Body of pancreas (tissue), 4 donors: ENCODE measurements around the gene CD82. TPM values are rescaled to one million over a fixed set of nuclear protein-coding genes. Genes with fewer than 3 reads are reported as not detected.
A peak's percentile ranks its signal among the peaks of the same experiment; 100 is the strongest.

Source experiments
- ATAC-seq: fragments of 150-250 bp; one replicate; pipeline ENCODE4 v1.9.1; 2016
- DNase-seq, 4 donors: peaks; one replicate each; pipeline ENCODE4 v3.0.0-alpha.2; 2019
- H3K27ac ChIP-seq, 4 donors: fragments of 200-600 bp; sonication (generic); 1 replicate in 3 of 4; 2 replicates in 1 of 4; pipeline versions ENCODE4 v1.5.1 to v1.6.1; 2016 to 2019; ENCODE audit warnings: mild to moderate bottlenecking in 1 of 4, mixed read lengths in 1 of 4, moderate library complexity in 1 of 4
- H3K27me3 ChIP-seq, 2 donors: fragments of 200-600 bp; sonication (generic); one replicate each; pipeline ENCODE4 v1.6.0; 2016; ENCODE audit warnings: mild to moderate bottlenecking in 1 of 2
- H3K36me3 ChIP-seq, 2 donors: fragments of 200-600 bp; sonication (generic); replicated peaks in 1 of 2; 2 replicates each; pipeline ENCODE4 v1.5.1; 2016; ENCODE audit warnings: low read depth in 2 of 2; ENCODE audit not compliant: insufficient read depth in 1 of 2
- H3K4me1 ChIP-seq: fragments of 200-600 bp; sonication (generic); one replicate; pipeline ENCODE4 v1.6.0; 2016
- H3K4me3 ChIP-seq, 2 donors: fragments of 200-600 bp; sonication (generic); 1 replicate in 1 of 2; 2 replicates in 1 of 2; pipeline ENCODE4 v1.5.1; 2016 to 2019
- H3K9me3 ChIP-seq, 3 donors: fragments of 200-600 bp; sonication (generic); 1 replicate in 2 of 3; 2 replicates in 1 of 3; pipeline ENCODE4 v1.5.1; 2016
- CTCF ChIP-seq, 7 experiments: fragments of 450-650 bp in 4 of 7; fragments of 200-600 bp in 3 of 7; sonication (generic) in 3 of 7; IDR thresholded peaks; one replicate each; pipeline ENCODE4 v1.5.1; 2016 to 2019; ENCODE audit warnings: antibody characterized with exemption in 7 of 7
- POLR2A ChIP-seq, 3 donors: fragments of 450-650 bp; IDR thresholded peaks; one replicate each; pipeline ENCODE4 v1.6.1; 2016; ENCODE audit warnings: antibody characterized with exemption in 3 of 3, mild to moderate bottlenecking in 2 of 3
- WGBS, 2 donors: methylation state at CpG; one replicate each; pipeline ENCODE4 v1.1.5; 2017; 5-methylcytosine and 5-hydroxymethylcytosine counted together
- intact Hi-C: fragments of 100-400 bp; cut with DNase I; formaldehyde crosslinking; loops from one replicate; pipeline ENCODE4 v1.15.1; 2023
- total RNA-seq, 2 donors: library from RNA; depleted of rRNA; stranded (reverse); fragments of >200 nt; gene quantifications; one replicate each; pipeline ENCODE4 v1.1.0, GENCODE V29; 2016

The CD82 gene
- total RNA-seq, 2 donors from 2014 or later = 11.4 to 13.5 TPM

GRCh38 chr11:44622190-44622650 lies 56.8 kb downstream of the CD82 start:
- DNase-seq (peak in 2 of 4 donors; percentile 7), ATAC-seq (no peak)
- intact Hi-C loops = loop anchor here (5.0 kb wide), 1 partner anchor 290 kb away; no protein-coding TSS in a partner anchor
- Histone ChIP-seq H3K27ac (no peak overlapping the region), H3K4me1 (peaks cover 6% of the 10 kb centered on the region), H3K4me3 (no peak overlapping the region), H3K27me3 (no peaks in the 10 kb centered on the region), H3K9me3 (no peaks in the 10 kb centered on the region), H3K36me3 (peaks cover 0 to 3% of the 10 kb centered on the region in 2 donors)
- TF ChIP-seq CTCF (IDR thresholded peaks at IDR 0.05) = no peak
- TF ChIP-seq POLR2A (IDR thresholded peaks at IDR 0.05) = no peak
- 80 to 82% methylated on average over 4 of the region's 4 CpGs for WGBS, 2 donors

GRCh38 chr11:44622721-44623258 lies 57.3 kb downstream of the CD82 start:
- H3K27me3 ChIP-seq = no peaks in the 10 kb centered on the region
- WGBS, 2 donors = 84 to 98% methylated on average over 7 to 11 of the region's 11 CpGs
- H3K9me3 ChIP-seq = no peaks in the 10 kb centered on the region
- no peak overlapping the region for H3K27ac ChIP-seq
- H3K4me1 ChIP-seq = peaks cover 11% of the 10 kb centered on the region
- H3K4me3 ChIP-seq = no peak overlapping the region
- H3K36me3 ChIP-seq = peaks cover 0 to 3% of the 10 kb centered on the region in 2 donors
- TF ChIP-seq CTCF (IDR thresholded peaks at IDR 0.05) (no peak), POLR2A (IDR thresholded peaks at IDR 0.05) (no peak)
- intact Hi-C loops = loop anchor here (5.0 kb wide), 1 partner anchor 290 kb away; no protein-coding TSS in a partner anchor
- DNase-seq (peak in 2 of 4 donors; percentile 3 to 6), ATAC-seq (no peak)

GRCh38 chr11:44623341-44623730 lies 57.9 kb downstream of the CD82 start:
- 65 to 81% methylated on average over 10 of the region's 10 CpGs for WGBS, 2 donors
- H3K27ac ChIP-seq = no peak overlapping the region
- intact Hi-C loops = loop anchor here (5.0 kb wide), 1 partner anchor 289 kb away; no protein-coding TSS in a partner anchor
- TF ChIP-seq CTCF (IDR thresholded peaks at IDR 0.05) (no peak), POLR2A (IDR thresholded peaks at IDR 0.05) (no peak)
- H3K4me1 ChIP-seq = peaks cover 17% of the 10 kb centered on the region
- no peak overlapping the region for H3K4me3 ChIP-seq
- H3K27me3 ChIP-seq = no peaks in the 10 kb centered on the region
- H3K36me3 ChIP-seq = peaks cover 0 to 2% of the 10 kb centered on the region in 2 donors
- no peaks in the 10 kb centered on the region for H3K9me3 ChIP-seq
- ATAC-seq (no peak), DNase-seq (peak in 1 of 4 donors; percentile 5)

GRCh38 chr11:44623731-44624491 lies 58.4 kb downstream of the CD82 start:
- H3K36me3 ChIP-seq = no peaks in the 10 kb centered on the region
- 68 to 100% methylated on average over 1 to 7 of the region's 8 CpGs for WGBS, 2 donors

More at GRCh38 chr11:44623731-44624491, 58.4 kb downstream of the CD82 start:
- Histone ChIP-seq H3K4me1 (peaks cover 19% of the 10 kb centered on the region), H3K9me3 (no peaks in the 10 kb centered on the region), H3K4me3 (no peak overlapping the region), H3K27me3 (no peaks in the 10 kb centered on the region), H3K27ac (no peak overlapping the region)
- intact Hi-C loops = loop anchor here (5.0 kb wide), 1 partner anchor 288 kb away; no protein-coding TSS in a partner anchor
- TF ChIP-seq CTCF (IDR thresholded peaks at IDR 0.05) = no peak
- TF ChIP-seq POLR2A (IDR thresholded peaks at IDR 0.05) = no peak
- ATAC-seq (no peak), DNase-seq (peak in 2 of 4 donors; percentile 10 to 11)
